Renal pelvis (tissue), 4 donors: ENCODE measurements around the gene ZNF467. TPM values are rescaled to one million over a fixed set of nuclear protein-coding genes. Genes with fewer than 3 reads are reported as not detected.

Source experiments
- DNase-seq: peaks from one replicate; pipeline ENCODE4 v3.0.0-alpha.2; 2013
- polyA plus RNA-seq, 3 donors: library from polyadenylated mRNA; unstranded; fragments of 120-200 nt; gene quantifications; one replicate each; pipeline ENCODE4 v1.2.1, GENCODE V29; 2013; ENCODE audit not compliant: insufficient read length in 3 of 3

ZNF467 gene
- polyA plus RNA-seq, 3 donors: 36.9 to 38.0 (median 37.5) TPM

DNA sequence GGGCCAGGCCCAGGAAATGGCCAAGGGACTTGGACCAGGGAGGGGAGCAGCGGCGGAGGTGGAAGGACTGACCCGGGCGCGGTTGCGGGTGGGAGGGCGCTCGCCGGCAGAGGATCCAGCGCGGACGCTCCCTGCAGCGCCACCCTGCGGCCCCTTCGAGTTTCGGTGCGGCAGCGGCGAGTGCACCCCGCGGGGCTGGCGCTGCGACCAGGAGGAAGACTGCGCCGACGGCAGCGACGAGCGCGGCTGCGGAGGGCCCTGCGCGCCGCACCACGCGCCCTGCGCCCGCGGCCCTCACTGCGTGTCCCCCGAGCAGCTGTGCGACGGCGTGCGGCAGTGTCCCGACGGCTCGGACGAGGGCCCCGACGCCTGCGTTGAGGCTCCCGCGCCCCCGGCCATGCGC lies 16.8 kb upstream of the ZNF467 start:
- peak; percentile 40 for DNase-seq

DNA sequence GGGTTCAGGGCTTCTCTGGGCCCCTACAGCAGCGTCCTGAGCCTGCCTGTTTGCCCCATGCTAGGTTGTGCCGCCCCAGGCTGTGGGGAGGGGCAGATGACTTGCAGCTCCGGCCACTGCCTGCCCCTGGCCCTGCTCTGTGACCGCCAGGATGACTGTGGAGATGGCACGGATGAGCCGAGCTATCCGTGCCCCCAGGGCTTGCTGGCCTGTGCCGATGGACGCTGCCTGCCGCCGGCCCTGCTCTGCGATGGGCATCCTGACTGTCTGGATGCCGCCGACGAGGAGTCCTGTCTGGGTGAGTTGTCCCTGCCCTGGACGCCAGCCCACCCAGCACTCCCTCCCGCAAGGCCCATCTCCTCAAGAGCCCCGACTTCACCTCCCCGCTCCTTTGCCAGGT lies 15.7 kb upstream of the ZNF467 start:
- DNase-seq: no peak

DNA sequence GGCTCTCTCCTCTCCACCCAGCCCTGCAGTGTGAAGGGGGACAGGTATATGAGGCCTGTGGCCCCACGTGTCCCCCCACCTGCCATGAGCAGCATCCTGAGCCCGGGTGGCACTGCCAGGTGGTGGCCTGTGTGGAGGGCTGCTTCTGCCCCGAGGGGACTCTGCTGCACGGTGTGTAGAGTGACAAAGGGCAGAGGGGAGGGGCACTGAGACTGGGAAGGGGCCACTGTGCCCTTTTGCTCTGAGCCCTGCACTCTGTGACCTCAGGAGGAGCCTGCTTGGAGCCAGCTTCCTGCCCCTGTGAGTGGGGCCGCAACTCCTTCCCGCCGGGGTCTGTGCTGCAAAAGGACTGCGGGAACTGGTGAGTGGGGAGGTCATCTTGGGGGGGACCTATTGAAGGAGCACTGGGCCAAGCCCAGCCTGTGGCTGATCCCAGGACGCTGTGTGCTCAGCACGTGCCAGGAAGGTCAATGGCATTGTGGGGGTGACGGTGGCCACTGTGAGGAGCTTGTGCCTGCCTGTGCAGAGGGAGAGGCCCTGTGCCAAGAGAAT lies 15.0 kb upstream of the ZNF467 start:
- DNase-seq: no peak

DNA sequence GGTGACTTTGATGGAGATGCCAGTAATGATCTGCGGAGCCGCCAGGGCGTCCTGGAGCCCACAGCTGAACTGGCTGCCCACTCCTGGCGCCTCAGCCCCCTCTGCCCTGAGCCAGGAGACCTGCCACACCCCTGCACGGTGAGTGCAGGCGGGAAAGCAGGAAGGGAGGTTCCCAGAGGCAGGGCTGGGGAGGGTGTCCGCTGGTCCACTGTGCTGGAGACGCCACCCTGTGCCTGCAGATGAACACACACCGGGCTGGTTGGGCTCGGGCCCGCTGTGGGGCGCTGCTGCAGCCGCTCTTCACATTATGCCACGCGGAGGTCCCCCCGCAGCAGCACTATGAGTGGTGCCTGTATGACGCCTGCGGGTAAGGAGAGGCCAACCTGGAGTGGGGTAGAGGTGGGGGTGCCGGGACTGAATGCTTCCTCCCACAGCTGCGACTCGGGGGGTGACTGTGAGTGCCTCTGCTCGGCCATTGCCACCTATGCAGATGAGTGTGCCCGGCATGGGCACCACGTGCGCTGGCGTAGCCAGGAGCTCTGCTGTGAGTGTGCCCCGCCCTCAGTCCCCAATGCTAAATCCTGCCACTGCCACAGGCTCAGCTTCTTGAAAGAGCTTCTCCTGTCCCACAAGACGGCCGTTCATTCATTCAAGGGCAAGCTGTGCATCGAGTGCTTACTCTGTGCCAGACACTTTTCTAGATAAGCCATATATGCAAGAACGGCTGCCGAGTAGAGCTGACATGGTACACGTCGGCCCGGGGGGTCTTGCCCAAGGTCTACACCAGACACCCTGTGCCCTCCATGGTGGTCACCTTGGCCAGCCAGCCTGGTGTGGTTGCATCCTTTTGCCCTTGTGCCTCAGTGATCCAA lies 14.3 kb upstream of the ZNF467 start:
- DNase-seq: no peak

DNA sequence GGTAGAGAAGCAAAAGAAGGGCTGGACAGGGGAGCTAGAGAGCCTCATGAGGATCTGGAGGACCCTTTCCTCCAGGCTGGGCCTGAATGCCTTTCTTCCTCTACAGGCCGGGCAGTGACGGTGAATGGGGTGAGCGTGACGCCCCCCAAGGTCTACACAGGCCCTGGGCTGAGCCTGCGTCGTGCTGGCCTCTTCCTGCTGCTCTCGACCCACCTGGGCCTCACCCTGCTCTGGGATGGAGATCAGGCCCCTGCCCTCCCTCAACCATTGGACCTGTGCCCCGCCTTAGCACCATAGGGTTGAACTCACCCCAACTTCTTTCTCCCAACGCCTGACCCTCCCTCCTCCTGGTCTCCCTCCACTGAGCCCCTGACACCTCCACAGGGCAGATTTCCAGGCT lies 12.6 kb upstream of the ZNF467 start:
- DNase-seq: no peak

DNA sequence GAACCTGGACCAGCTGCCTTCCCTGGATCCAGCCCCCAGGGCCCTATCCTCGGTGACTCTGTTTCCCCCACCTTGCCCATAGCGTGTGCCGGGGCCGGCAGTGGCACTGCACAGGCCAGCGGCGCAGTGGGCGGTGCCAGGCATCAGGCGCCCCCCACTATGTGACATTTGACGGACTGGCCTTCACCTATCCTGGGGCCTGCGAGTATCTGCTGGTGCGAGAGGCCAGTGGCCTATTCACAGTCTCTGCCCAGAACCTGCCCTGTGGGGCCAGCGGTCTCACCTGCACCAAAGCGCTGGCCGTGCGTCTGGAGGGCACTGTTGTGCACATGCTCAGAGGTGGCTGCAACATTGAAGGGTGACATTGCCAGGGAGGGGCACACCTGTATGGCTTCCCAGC lies 12.0 kb upstream of the ZNF467 start:
- DNase-seq: no peak

DNA sequence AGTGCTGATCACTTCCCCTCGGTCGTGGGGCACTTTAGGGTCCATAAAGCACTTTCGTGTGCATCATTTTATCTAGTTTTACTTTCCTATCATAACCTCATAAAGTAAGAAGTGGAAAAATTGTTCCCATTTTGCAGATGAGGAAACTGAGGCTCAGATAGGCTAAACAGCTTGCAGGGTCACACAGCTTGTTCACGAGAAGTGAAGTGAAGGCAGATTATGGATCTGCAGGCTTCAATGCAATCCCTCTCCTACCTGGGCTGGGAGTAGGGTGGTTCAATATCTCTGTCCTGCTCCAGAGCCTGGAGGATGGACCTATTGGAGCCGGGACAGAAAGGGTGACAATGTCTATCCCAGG lies 10.8 kb upstream of the ZNF467 start:
- DNase-seq: no peak

DNA sequence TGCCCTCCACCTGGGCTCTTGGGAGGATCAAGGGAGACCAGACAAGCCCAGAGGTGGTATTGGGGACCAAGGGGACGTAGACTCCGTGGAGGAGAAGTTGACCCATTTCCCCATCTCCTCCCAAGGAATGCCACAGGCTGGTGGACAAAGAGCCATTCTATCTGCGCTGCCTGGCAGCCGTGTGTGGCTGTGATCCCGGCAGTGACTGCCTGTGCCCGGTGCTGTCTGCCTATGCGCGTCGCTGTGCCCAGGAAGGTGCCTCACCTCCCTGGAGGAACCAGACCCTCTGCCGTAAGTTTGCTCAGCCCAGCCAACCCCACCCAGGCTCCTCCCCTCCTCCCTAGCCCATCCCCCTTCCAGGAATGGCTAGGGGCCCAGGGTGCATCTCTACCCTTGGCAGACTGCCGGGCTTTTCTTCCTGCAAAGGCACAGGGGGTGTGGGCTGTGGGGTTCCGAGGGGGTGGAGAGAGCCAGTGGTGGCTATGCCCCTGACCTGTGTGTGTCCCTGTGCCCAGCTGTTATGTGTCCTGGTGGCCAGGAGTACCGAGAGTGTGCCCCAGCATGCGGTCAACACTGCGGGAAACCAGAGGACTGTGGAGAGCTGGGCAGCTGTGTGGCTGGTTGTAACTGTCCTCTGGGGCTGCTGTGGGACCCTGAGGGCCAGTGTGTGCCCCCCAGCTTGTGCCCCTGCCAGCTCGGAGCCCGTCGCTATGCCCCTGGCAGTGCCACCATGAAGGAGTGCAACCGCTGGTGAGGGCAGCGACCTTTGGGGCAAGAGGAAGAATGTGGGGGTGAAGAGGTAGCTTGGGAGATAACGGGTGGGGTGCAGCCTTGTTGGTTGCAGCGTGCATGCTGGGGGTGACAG lies 10.2 kb upstream of the ZNF467 start:
- no peak for DNase-seq

DNA sequence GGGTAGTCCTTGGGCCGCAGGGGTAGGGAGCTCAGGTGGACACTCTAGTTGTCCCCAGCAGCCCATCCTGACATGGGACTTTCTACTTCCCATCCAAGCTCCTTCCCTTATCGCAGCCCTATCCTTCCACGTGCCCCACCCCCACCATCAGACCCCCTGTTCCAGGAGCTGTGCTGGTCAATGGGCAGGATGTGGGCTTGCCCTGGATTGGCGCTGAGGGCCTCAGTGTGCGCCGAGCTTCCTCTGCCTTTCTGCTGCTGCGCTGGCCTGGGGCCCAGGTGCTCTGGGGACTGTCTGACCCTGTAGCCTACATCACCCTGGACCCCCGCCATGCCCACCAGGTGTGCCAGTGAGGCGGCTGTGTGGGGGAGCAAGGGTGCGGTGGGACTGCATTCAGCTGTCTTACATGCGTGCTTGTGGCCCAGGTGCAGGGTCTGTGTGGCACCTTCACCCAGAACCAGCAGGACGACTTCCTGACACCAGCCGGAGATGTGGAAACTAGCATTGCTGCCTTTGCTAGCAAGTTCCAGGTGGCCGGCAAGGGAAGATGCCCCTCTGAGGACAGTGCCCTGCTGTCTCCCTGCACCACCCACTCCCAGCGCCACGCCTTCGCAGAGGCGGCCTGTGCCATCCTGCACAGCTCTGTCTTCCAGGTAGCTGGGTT lies 9.4 kb upstream of the ZNF467 start:
- DNase-seq: no peak

DNA sequence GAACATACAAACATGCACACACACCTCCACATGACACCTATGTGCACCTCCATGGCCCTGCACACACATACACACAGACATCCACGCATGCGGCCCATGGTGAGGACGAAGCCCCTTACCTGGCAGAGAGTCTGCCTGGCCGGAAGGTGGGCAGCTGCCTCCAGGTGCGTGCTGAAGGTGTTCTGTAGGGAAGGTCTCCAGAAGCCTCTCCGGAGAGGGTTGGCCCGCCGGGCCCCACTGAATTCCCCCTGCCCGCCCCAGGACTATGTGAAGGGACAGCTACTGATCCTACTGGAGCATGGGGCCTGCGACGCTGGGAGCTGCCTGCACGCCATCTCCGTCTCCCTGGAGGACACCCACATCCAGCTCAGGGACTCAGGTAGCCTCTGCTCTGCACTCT lies 8.5 kb upstream of the ZNF467 start:
- no peak for DNase-seq

DNA sequence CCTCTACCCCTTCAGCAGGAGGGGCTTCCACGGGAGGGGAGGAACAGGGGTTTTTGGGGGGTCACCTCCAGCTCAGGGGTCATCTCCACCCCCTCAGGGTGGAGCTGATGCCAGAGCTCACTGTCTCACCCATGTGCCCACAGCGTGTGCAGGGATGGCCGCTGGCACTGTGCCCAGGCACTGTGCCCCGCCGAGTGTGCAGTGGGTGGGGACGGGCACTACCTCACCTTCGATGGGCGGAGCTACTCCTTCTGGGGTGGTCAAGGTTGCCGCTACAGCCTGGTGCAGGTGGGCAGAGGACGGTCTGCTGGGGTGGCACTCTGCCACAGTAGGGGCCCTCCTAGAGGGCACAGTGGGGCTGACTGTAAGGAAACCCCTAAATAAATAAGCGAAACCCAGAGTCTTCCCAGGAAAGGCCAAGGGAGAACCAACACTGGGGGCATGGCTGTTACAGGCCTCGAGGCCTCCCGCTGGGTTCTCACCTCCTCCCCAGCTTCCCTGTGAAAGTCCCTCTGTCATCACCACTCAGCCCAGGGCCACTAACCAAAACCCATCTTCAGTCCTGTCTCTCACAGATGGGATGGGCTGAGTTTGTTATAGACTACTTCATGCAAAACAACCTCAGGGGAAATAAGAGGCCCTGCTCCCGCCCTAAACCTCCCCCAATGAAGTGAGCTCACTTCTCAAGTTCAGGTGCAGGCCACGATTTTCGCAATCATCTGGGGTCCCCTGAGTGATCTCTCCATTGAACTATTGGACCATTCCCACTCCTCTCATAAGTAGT lies 7.4 kb upstream of the ZNF467 start:
- no peak for DNase-seq

DNA sequence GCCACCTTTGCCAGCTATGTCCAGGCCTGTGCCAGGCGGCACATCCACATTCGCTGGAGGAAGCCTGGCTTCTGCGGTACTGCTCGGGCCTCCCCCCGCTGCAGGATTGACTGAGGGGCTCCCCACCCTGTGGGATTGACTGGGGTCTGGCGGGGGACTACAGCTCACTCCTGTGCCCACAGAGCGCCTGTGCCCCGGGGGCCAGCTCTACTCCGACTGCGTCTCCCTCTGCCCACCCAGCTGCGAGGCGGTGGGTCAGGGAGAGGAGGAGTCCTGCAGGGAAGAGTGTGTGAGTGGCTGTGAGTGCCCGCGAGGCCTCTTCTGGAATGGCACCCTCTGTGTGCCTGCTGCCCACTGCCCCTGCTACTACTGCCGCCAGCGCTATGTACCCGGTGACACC lies 6.7 kb upstream of the ZNF467 start:
- no peak for DNase-seq

DNA sequence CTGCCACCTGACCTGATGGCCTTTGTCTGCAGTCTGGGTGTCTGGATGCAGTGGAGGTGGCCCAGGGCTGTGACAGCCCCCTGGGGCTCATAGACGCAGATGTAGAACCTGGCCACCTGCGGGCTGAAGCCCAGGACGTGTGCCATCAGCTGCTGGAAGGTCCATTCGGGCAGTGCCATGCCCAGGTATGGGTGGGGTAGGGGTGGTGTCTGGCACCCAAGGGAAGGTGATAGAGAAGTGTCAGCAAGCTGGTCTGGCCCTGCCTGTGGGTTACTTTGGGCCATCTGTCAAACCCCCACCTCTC lies 6.1 kb upstream of the ZNF467 start:
- DNase-seq: no peak

DNA sequence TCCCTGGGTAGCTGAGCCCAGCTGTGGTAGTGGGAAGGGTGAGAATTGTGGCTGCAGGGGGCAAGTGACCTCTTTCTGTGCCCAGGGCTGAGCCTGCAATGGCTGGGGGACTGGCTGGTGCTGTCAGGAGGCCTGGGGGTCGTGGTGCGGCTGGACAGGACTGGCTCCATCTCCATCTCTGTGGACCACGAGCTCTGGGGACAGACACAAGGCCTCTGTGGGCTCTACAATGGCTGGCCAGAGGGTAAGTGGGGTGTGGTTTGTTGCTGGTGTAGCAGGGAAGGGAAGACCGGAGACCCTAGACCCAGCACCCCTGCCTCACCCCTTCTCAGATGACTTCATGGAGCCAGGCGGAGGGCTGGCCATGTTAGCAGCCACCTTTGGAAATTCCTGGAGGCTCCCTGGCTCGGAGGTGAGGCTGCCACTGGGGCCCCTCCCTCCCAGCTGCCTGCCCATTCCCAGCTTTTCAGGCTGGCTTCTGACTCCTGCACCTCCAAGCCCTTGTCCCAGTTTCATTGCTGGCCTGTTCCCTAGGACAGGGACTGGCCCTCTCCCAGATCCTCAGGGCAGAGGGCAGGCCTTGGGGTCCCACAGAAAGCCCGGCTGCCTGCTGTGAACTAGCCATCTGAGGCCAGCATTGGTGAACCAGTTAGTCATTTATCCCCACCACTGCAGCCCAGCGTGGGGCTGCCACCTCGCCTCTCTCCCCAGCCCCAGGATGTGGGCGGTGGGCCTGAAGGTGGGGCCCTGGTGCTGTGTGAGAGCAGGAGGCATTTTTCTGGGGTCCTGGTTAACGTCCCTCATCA lies 5.5 kb upstream of the ZNF467 start:
- DNase-seq: no peak

DNA sequence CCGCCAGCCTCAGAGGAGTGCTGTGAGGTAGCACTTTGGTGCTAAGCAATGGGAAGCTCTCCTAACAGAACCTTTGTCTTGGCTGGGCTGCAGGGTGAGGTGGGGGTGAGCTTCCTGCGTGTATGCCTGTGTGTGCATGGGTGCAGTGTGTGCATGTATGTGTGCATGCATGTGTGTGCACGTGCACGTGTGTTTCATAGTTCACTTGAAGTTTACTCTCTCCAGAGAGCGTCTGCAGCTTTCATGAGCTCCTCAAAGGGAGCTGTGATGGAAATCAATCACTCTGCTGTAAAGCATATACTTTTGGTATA lies 4.9 kb upstream of the ZNF467 start:
- DNase-seq: no peak

DNA sequence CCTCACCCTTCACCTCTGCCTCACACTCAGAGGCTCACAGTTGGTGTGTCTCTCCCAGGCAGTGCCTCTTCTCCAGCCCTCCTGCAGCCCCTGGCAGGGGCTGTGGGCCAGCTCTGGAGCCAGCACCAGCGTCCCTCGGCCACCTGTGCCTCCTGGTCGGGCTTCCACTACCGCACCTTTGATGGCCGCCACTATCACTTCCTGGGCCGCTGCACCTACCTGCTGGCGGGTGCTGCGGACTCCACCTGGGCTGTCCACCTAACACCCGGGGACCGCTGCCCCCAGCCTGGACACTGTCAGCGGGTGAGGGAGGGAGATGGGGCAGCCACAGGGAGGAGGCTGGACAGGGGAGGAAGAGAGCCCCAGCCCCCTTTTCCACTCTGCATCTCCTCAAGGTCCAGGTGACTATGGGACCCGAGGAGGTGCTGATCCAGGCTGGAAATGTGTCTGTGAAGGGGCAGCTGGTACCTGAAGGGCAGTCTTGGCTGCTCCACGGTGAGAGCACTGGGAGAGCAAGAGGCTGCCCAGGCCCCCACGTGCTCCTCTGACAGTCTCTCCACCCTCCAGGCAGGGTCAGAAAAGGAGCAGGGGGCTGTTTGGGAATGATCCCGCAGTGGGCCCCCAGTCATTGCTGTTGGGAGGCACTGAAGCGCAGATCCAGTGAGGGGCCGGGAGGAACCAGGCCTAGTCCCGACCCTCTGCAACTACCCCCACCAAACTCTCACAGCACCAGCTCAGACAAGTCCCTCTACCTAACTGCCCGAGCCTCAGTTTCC lies 4.4 kb upstream of the ZNF467 start:
- no peak for DNase-seq

DNA sequence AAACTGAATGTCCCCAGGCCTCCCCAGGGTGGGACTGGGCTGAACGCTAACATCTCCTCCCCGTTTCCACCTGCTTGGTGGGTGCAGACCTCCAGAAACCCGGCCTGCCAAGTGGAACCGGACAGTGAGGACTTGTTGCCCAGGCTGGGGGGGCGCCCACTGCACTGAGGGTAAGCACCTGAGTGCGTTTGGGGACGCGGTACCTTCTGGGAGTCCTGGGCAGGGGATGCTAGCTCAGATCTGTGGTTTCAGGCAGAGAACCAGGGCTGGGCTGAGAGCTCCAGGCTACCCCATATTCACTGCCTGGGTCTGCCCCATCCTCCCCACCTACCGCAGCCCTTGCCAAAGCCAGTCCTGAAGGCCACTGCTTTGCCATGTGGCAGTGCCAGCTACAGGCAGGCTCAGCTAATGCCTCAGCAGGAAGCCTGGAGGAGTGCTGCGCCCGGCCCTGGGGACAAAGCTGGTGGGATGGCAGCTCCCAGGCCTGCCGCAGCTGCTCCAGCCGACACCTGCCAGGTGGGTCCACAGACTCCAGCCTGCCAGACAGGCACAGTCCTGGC lies 3.5 kb upstream of the ZNF467 start:
- no peak for DNase-seq

DNA sequence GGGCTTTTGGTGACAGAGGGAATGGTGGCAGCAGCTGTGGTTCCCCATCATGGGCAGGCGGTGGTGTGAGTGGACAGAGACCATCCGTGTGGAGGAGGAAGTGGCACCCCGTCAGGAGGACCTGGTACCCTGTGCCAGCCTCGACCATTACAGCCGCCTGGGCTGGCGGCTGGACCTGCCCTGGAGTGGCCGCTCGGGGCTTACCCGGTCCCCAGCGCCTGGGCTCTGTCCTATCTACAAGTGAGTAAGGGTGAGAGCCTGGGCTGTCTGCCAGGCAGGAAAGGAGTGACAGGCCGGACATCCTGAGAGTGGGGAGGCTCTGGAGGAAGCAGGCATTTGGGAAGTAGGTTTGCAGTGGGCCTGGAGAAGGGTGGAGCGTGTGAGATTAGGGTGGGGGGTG lies 2.9 kb upstream of the ZNF467 start:
- no peak for DNase-seq

DNA sequence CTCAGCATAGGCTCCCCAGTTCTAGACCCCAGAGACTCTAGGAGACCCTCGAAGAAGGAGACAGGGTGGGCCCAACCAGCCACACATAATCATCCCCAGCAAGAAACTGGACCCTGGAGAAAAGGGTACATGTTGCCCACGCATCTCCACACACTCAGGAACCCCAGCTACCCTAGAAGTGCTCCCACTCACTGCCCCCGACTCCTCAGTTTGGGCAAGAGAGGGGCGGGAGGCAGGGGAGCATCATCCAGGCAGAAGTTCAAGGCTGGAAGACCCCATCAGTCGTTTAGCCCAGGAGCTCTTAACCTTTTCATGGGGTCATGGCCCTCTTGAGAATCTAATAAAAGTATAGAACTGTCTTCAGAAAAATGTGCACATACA lies 1.8 kb upstream of the ZNF467 start:
- no peak for DNase-seq
